Jurkat, Clone E6-1 (cell line): ENCODE data around the gene PER2.
A peak's percentile ranks its signal among the peaks of the same experiment; 100 is the strongest.
"Not testable (repeated sequence)": the region's sequence is repeated elsewhere in the genome, so short reads cannot be mapped to it uniquely, and the experiment has no call there.

Experiments
- DNase-seq: peaks from one replicate; pipeline ENCODE4 v3.0.0-alpha.2; 2011; ENCODE audit warnings: low read depth, low spot score
- H3K4me3 ChIP-seq: 2 replicates; pipeline ENCODE4 v1.5.1; 2011; ENCODE audit warnings: mild to moderate bottlenecking, low read length, control low read depth, moderate library complexity

Gene PER2

DNA sequence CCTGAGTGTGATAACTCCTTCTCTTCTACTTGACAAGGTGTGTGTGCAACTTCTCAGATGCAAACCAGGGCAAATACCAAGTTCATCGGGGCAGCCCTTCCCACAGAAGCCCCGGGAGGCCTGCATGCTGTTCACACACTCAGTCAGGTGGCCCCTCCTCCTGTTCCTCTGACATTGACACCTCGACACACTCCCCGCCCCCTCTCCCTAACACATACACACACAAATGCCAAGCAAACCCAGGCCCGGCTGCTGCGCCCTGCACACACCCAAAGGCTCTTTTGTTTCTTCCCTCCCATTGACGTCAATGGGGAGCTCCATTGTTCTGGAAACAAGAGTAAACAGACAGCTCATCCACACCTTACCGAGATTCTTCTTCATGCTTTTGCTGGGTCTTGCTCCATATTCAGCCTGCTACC lies 1.7 kb upstream of the PER2 start:
- no peak for DNase-seq
- H3K4me3 ChIP-seq: no peak overlapping the region

DNA sequence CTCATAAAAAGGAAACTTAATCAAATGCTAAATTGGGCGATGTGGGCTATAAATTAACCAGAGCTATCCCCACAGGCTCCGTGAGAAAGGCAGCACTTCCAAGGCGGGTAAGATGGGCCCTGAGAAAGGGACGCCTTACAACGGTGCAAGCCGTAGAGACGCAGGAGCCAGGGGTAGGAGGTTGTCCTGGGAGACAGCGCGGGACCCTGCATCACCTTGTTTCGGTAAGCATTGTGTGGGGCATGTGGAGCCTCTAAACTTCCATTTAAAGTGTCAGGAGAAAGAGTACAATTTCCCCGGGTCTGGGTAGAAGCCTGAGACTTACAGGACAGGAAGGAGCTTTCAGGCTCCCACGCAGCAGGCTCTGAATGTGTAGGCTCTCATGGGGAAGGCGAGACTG lies 1.2 kb upstream of the PER2 start:
- no peak for DNase-seq
- H3K4me3 ChIP-seq: peak overlapping the region; percentile 60

DNA sequence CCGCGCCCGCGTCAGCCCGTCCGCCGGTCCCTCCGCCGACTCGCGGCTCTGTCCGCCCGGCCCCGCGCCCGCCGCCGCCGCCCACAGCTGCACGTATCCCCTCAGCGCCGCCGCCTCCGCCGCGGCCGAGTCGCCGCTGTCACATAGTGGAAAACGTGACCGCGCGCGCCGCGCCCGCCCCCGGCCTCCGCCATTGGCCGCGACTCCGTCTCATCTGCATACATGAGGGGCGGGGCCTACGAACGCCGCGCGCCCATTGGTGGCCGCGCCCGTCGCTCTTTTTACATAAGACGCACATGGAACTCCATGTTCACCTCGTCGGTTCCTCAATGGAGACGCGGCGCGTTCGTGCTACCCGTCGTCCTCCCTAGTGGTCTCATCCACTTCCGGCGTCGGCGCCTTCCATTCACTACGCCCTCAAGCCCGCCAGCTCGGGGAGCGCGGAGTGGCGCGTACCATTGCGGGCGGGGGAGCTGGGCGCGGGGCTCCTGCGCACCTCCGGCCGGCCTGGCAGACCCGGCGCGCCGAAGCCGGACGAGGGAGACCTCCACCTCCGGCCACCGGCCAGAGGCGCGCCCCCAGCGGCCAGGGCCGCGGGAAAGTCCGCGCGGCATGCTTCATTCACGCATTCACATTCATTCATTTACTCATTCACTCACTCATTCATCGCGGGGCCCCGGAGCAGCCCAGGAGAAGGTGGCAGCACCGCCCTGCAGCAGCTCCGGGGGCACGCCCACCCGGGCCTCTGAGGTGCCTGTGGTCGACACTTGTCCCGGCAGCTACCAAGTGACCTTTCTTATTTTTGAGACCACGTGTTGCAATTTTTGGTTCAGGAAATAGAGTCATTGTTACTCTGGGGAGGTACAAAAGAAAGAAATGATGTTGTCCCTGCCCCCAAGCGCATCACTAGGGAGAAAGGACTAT lies 502 bp upstream of the PER2 start:
- H3K4me3 ChIP-seq: peak overlapping the region; percentile 80
- DNase-seq: peak; percentile 99

DNA sequence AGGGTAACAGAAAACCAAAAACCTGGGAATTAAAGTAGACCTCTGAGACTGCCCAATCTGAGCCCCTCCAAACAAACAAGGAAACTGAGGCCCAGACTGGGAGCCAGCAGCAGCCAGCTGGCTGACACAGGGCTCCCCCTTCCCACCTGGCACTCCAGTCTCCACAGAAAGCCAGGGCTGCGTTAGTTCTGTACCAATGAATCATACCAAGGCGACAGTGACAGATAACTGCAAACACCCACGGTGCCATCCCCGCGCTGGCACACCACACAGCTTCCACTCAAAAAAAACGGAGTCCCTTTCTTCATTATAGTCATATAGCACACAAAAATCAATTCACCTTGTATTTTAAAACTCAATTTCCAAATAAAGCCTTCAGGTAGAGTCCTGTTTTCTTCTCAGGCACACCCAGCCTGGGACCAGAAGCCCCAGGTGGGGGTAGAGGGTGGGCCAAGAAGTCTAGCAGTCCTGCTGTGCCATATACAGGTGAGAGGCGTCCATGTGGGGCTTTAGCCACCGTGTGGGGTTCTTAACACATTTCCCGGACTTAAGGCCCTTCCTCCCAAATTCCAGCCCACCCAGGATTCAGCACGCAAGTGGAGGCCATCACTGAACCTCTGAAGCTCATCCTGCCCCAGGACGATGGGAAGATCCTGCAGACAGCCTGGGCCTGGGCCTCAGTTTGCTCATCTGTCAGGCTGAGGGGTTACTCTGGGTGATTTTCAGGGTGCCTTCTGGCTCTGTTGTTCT lies 1.2 kb downstream of the PER2 start:
- peak overlapping the region; percentile 80 for H3K4me3 ChIP-seq
- no peak for DNase-seq

- no peak overlapping the region for H3K4me3 ChIP-seq
- DNase-seq: no peak
These were observed 1.9 kb downstream of the PER2 start for GRCh38 chr2:238286551-238286950.

DNA sequence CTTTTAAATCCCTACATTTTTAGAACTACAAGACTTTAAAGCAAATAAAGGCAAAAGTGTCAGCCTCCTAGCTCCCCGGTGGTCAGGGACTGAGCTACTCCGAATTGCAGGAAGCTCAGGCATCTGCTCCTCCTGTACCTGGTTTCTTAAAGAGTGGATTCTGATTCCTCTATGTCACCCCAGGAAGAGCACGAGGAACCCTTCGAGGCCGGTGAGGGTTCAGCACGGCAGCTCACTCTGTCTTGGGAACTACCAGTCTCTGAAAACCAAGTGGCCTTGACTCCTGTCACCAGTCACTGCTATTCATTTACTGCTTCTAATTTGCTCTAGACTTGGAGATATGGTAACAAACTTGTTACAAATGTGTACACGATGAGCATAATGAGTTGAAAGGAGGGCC lies 2.3 kb downstream of the PER2 start:
- H3K4me3 ChIP-seq: no peak overlapping the region
- DNase-seq: no peak

DNA sequence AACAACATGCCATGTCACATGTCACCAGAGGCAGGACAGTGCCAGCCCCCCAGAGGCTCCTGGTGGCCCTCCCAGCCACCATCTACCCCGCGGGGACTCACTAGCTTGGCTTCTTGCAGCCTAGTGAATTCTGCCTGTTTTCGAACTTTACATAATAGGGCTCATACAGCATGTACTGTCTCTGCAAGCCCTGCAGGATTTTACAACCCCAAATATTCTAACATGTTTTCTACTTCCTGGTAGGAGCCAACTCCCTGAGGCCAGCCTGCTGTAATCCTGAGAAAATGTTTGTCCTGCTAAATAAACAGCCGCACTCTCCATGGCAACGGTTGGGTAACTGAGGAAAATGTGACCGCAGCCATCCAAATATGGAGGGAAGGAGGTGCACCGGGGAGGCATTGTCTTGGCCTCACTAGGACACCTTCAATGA lies 2.7 kb downstream of the PER2 start:
- no peak for DNase-seq
- H3K4me3 ChIP-seq: no peak overlapping the region

- H3K4me3 ChIP-seq: no peak overlapping the region
- DNase-seq: no peak
These were observed 3.5 kb downstream of the PER2 start for GRCh38 chr2:238284802-238285515.

DNA sequence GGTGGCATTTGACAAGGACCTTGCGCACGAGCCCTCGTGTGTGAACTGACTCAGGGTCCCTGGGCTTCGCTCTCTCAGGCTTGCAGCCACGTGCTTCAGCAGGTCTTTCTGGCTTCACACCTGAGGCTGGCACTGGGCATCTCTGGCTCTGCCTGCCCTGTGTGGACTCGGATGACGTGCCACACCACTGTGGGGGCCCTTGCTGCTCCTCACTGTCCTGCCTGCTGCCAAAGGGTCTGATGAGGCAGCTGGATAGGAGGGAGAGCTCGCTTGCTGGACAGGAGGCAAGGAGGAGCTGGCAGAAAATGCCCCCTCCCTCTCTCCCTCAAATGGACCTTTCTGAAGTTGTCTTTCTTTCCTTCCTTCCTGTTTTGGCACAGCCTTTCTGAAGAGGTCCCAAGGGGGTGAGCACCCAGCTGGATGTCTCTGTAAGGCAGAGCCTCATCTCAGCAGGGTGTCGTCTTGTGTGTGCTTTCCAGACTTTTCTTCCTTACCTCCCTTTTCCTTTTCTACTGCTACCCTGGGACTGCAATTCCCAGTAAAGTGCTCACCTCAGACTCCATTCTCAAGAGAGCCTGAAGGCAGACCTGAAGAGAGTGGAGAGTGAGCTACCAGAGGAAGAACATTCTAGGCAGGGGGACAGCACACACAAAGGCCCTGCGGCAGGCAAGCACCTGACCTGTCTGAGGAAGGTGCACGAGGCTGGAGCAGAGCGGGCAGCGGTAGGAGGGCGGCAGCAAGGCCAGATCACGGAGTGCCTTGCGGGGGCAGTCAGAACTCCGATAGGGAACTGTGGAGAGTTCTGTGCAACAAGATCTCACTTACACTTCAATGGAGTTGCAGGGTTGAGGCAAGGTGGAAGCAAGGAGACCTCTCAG lies 5.3 kb downstream of the PER2 start:
- H3K4me3 ChIP-seq: no peak overlapping the region
- no peak for DNase-seq

DNA sequence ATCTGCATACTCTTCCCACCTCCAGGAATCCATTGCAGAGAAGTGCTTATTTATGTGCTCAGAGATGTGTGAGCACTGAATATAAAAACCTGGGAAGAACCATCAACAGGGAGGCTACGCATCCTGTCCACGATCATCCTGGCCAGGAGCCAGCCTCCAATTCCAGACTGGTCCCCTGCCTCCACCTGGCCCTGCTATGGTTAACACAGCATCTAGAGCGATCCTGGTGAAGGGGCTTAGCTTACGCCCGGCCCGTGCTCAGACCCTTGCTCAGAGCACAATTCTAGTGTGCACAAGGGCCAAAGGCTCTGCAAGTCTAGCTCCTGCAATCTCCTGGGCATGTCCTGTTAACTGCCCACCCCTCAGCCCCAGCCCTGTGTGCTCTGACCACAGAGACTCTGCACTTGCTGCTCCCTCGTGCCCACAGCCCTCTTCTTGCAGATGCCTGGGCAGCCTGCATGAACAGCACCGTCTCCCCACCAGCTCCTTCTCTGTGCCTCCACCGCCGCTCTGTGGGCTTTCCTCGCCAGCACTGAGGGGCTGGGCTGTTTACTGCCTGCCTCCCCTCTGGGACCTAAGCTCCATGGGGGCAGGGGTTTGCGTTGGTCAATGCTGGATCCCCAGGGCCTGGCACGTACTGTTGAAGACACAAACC lies 6.5 kb downstream of the PER2 start:
- no peak for DNase-seq
- H3K4me3 ChIP-seq: no peak overlapping the region

DNA sequence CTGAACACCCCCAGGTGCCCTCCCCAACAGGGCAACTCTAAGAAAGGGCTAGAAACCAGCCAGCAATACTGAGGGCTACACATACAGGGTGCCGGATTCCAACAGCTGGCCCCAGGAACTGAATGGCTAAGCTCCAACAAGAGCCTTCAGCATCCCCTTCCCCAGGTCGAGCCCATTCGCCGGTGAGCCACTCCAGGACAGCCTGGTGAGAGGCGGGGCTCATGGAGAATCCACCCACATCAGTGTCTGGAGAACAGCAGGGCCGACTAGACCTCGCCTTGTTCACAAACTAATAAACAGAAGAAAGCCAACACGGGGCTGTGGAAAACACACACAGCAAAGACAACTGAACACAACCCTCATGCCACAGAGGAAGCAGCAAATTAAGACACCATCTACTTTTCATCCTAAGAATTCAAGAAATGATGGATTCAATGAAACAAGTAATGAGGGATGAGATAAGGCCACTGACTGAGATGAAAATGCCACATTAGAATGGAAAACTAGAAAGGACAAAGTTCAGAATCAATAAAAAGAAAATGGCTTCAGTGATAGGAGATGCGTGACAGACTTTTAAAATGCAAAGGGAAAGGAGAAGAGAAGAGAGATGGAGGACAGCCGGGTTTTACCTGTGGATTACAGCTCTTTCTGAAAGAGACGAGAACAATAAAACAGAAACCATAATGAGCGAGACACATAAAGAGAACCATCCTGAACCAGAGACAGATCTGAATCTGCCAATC lies 8.2 kb downstream of the PER2 start:
- H3K4me3 ChIP-seq: no peak overlapping the region
- DNase-seq: no peak

DNA sequence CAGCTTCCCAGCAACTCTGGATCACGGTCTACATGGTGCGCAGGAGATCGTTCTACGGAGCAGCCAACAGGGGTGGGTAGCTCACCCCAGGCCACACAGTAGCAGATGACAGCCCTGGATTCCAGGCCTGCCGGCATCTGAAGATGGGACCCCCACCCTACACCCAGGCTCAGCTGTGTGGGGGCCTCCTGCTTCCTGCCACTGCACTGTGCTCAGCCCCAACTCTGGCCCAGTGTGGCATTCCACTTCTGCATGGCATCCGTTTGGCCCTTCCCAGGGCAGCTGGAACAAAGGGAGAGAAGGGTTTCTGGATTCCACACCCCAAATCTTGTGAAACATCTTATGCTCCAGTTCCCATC lies 9.1 kb downstream of the PER2 start:
- H3K4me3 ChIP-seq: no peak overlapping the region
- DNase-seq: no peak

GRCh38 chr2:238278626-238279323 lies 9.6 kb downstream of the PER2 start:
- no peak for DNase-seq
- H3K4me3 ChIP-seq: no peak overlapping the region

- DNase-seq: no peak
- no peak overlapping the region for H3K4me3 ChIP-seq
These were observed 10.7 kb downstream of the PER2 start for GRCh38 chr2:238277695-238278094.

DNA sequence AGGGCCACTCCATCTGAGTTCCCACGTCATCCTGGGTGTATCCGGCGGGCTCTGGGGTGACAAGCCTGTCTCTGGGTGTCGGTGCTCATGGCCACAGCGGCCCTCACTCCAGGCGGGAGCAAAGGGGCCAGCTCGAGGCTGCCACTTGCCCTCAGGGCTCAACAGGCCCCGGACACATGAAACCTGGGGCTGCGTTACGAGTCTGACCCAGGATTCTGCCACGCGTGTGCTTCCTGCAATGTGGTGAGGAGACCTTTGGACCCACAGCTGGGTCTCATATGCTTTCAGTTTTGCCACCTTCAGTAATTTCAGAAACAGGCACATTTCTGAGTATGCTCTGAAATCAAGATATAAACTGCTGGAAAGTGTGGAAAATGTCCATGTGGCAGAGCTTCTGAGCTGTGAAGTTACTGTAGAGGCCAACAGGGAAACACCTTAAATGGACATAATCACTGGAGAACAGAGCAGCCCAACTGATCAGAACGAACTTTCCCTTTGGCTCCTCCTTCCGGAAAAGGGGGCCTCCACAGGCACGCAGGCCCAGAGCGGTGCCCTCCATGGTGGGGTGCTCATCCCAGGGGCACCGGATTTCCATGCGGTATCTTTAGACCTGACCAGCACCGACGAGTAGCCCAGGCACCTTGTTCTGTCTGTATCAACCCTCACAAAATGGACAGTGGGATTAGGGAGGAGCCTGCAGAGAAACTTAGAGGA lies 14.1 kb downstream of the PER2 start:
- no peak overlapping the region for H3K4me3 ChIP-seq
- no peak for DNase-seq

GRCh38 chr2:238273433-238273832 lies 15.0 kb downstream of the PER2 start:
- H3K4me3 ChIP-seq, DNase-seq: not testable (repeated sequence)

DNA sequence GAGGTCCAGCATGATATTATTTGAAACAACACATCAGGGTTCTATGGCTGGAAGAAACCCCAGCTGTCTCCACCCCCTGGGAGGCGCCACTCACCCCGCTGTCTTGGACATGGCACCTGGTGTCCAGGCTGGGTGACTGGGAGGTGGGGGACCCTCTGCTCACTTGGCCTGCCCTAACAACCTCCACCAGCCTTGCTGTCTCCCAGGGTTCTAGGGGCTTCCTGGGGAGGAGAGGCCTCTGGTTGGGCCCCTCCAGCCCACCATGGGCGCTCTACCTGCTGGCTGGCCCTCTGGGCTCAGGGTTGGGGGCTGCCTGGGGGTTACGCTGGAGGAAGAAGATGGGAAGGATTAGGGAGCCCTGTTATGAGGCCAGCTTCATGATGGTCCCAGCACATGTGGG lies 16.3 kb downstream of the PER2 start:
- no peak for DNase-seq
- H3K4me3 ChIP-seq: no peak overlapping the region
